ENCODE data around the gene CPD.
"Not testable (repeated sequence)": the region's sequence is repeated elsewhere in the genome, so short reads cannot be mapped to it uniquely, and the experiment has no call there.

Gene CPD

DNA sequence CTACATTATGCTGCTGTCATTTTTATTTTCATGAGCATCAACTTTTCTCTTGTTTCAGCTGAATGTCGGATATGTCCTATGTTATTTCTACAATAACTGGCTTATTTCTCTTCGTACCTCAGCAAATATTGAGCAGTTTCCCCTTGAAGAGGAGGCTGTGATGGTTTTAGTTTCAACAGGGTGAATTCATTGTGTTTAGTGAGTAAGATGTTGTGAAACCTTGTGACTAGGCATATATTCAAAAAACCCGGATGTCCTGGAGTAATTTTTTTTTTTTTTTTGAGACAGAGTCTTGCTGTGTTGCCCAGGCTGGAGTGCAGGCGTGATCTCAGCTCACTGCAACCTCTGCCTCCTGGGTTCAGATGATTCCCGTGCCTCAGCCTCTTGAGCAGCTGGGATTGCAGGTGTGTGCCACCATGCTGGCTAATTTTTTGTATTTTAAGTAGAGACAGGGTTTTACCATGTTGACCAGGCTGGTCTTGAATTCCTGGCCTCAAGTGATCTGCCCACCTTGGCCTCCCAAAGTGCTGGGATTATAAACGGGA lies 11.1 kb downstream of the CPD start:
- DNase-seq = no peak

DNA sequence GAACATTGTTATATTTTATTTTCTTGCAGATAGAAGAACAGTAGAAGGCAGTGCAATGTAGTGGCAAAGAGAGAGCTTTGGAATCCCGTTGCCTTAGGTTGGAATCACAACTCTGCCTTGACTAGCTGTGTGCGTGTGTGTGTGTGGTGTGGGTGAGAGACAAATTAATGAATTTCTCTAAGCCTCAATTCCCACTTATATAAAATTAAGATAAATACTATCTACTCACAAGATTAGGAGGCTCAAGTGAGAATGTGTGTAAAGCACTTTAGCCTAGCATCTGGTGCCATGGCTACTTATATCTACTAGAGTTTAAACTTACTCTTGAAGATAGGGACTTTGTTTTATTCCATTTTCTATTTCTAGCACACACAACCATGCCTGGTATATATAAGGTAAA lies 12.8 kb downstream of the CPD start:
- no peak for DNase-seq

DNA sequence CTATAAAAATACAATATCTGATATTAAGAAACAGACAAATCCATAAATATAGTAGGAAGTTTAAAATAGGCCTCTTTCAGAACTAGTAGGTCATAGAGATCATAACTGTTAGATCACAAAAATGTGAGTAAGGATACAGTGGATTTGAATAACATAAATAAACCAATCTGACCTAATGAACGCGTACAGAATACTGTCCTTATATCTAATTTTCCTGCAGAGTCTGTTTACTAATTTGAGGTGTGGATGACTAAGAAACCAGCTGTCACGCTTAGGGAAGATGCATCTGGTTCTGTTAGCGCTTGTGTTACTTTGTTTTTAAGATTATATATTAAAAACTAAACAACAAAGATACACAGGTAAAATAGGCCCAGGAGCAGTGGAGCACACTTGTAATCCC lies 14.8 kb downstream of the CPD start:
- no peak for DNase-seq

DNA sequence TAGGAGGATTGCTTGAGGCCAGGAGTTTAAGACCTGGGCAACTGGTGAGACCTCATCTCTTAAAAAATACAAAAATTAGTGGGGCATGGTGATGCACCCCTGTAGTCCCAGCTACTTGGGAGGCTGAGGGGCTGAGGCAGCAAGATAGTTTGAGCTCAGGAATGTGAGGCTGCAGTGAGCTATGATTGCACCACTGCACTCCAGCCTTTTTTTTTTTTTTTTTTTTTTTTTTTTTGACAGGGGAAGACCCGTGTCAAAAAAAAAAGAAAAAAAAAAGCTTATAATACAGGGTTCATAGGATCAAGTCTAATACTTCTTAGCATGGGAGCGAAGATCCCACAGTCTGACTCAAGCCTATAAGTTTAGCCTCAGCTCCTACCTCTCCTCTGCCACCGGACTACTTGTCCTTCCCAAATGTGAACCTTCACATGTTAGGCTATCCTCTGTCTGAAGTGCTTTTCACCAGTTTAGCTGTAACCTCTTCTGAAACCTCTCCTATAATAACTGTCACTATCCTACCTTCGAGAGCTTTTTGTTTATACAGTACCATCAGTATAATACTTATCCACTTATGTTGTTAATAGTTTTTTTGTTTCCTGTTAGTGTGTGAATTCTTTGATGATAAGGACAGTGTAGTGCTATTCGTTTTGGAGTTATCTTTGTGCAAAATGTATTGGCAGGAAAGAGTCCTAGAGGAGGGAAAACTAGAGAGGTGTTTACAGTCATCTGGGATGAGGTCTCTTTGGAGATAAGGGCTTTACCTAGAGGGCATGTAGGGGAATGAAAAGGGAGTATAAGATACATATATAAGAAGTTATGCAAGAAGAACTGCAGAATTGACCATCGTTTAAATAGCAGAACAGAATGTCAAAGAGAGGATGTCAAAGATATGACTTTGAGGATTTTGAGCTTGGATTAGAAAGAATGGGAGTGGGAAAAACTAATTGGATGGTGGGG lies 15.5 kb downstream of the CPD start:
- no peak for DNase-seq

DNA sequence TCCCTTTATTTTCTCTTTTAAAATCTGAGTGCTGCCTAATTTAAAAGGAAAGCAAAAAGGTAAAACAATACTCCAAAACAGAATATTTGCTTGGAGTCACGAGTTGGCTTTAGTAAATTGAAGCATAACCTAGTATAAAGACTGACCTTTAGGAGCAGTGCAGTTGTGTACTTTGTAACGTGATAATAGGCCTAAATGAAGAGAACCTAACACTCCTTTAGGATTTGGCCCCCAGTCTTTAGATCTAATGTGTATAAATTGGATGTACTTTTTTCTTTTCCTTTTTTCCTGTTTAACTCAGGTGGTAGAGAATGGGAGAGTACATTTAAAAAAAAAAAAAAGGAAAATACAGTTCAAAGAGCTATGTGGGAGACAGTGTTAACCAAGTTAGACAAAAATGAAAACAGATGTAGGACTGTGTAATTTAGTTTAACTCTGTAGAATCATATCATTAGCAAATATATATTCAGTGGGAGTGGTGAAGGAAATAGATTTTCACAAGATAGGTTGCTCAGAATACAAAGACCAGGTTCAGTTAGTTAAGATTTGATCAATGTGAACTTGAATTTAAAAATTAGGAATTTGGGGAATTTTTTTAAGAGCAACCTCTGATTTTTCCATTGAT lies 16.8 kb downstream of the CPD start:
- no peak for DNase-seq

DNA sequence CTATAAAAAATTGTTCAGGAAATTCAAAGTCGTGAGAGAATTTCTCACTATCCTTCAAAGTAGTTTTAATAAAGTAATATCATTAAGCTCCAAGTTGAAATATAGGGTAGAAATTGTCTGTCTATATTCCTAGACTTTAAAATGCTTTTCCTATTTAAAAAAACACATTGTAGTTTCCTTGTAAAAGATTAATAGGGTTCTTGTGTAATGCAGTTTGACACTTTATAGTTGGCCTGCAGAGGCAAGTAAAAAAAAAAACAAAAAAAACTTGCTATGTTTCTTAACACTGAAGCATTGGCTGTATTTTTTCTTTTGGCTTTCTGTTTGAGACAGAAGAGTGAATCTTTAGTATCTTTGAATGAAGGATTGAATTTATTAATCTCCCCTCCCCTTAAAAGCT lies 17.4 kb downstream of the CPD start:
- no peak for DNase-seq

DNA sequence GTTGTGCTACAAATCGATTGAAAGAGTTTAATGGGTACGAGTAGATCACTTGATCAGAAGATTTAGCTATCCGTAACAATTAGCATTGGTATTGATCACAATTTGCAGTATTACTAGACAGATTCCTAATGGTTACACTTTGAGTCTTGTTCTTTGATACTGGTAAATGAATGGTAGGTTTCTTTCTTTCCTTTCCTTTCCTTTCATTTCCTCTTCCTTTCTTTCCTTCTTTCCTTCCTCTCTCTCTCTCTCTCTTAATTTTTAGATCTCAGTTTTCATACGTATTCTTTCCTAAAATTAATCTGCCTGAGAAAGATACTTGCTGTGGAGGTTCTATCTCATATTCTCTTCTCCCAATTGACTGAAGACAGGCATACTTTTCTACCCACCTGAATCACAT lies 17.9 kb downstream of the CPD start:
- DNase-seq = no peak

DNA sequence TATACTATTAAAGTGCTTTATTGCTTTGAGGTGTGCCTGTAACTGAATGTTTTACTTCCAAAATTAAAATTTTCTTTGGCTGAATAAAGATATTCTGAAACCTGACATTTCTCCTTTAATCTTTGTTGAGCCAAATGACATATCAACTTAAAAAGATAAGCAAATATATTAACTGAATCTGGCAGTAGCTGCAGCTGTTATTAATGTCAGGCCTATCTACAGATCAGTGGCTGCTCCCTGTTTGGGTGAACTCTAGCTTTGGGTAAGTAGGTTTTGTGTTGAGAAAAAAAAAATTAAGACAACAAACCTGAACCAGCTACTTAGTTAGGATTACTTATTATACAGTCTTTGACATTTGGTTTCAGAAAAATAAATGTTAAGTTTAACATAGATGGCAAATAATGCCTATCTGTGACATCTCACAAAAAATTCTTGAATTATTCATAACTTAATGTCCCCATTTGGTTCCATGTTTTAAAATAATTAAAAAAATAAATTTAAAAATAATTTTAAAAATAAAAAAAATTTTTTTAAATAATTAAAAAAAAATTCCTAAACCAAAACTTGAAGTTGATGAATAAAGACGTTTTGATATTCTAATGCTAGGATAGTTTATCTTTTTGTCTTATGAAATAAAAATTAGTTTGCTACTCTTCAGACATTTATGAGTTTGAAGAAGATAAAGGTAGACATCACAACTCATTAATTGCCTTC lies 19.8 kb downstream of the CPD start:
- no peak for DNase-seq

DNA sequence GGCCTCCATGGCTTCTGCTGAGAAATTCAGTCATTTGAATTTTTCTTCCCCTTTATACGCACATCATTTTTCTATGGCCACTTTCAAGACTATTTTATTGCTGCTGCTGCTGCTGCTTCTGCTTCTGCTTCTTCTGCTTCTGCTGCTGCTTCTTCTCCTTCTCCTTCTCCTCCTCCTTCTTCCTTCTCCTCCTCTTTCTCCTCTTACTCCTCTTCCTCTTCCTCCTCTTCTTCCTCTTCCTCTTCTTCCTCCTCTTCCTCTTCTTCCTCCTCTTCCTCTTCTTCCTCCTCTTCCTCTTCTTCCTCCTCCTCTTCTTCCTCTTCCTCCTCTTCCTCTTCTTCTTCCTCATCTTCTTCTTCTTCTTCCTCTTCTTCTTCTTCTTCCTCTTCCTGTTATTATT lies 22.4 kb downstream of the CPD start:
- DNase-seq = no peak

DNA sequence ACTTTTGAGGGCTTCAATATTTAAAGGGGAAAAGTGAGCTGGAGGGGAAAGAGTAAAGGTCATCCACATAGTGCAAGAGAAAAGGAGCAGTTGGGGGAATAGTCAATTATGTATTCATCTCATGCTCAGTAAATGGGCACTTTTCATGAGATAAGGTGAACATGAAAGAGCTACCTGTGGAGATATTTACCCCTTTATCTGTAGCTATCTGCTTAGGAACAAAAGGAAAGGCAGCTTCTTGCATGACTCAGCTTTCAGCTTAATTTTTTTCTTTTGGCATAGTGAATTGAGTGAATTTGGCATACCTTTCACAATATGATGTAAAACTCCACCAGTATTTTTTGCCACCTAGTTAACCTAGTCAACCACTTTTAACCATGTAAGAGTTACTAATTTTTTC lies 26.4 kb downstream of the CPD start:
- no peak for DNase-seq

DNA sequence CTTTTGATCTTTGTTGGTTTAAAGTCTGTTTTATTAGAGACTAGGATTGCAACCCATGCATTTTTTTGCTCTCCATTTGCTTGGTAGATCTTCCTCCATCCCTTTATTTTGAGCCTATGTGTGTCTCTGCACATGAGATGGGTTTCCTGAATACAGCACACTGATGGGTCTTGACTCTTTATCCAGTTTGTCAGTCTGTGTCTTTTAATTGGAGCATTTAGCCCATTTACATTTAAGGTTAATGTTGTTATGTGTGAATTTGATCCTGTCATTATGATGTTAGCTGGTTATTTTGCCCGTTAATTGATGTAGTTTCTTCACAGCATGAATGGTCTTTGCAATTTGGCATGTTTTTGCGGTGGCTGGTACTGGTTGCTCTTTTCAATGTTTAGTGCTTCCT lies 31.9 kb downstream of the CPD start:
- DNase-seq = not testable (repeated sequence)

DNA sequence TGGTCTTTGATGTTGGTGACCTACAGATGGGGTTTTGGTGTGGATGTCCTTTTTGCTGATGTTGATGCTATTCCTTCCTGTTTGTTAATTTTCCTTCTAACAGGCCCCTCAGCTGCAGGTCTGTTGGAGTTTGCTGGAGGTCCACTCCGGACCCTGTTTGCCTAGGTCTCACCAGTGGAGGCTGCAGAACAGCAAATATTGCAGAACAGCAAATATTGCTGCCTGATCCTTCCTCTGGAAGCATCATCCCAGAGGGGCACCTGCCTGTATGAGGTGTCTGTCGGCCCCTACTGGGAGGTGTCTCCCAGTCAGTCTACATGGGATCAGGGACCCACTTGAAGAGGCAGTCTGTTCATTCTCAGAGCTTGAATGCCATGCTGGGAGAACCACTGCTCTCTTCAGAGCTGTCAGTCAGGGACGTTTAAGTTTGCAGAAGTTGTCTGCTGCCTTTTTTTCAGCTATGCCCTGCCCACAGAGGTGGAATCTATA lies 33.3 kb downstream of the CPD start:
- not testable (repeated sequence) for DNase-seq

DNA sequence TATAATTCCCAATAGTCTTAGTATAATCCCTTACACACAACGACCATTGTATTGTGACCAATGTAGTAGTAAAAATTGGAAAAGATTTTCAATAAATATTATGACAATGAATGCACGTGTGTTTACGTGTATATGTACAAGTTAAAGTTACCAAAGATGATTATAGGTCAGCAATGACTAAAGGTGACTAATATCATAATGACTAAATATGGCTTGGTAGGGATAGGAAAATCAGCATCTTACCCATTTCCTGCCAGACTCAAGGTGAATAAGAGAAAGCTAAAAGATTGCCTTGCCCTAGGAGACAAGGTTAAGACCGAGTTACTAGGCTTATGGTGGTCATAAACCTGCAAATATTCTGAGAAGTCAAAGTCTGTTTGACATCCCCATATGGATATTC lies 34.4 kb downstream of the CPD start:
- DNase-seq = no peak

DNA sequence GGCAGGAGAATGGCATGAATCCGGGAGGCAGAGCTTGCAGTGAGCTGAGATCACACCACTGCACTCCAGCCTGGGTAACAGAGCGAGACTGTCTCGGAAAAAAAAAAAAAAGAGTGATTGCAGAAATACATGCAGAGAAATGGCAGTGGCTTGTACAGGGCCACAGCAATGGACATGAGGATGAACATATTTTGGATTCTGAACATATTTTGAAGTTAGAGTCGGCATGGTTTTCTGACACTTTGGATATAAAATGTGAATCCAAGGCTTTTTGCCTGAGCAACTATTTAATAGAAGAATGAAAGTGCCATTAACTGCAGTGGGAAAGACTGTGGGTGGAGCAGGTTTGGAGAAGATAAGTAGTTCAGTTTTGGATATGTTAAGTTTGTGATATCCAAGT lies 35.8 kb downstream of the CPD start:
- no peak for DNase-seq

DNA sequence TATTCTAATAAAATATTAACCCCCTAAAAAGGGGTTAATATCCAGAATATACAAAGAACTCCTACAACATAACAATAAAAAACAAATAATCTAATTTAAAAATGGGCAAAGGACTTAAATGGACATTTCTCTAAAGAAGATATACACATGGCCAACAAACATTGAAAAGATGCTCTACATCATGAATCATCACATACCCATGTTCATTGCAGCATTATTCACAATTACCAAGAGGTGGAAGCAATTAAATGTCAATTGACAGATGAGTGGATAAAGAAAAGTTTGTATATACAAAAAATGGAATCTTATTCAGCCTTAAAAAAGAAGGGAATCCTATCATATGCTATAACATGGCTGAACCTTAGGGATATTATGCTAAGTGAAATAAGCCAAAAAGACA lies 36.8 kb downstream of the CPD start:
- DNase-seq = no peak

DNA sequence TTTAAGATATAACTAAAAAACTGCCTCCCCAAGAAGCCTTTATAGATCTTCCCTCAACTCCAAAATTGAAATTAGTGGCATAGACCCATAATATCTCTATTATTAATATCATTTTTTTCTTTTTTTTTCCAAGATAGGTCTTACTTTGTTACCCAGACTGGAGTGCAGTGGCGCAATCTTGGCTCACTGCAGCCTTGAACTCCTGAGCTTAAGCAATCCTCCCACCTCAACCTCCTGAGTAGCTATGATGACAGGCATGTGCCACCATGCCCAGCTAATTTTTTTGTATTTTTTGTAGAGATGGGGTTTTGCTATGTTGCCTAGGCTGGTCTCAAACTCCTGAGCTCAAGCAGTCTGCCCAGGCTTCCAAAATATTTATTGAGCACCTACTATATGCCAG lies 39.3 kb downstream of the CPD start:
- DNase-seq = not testable (repeated sequence)

DNA sequence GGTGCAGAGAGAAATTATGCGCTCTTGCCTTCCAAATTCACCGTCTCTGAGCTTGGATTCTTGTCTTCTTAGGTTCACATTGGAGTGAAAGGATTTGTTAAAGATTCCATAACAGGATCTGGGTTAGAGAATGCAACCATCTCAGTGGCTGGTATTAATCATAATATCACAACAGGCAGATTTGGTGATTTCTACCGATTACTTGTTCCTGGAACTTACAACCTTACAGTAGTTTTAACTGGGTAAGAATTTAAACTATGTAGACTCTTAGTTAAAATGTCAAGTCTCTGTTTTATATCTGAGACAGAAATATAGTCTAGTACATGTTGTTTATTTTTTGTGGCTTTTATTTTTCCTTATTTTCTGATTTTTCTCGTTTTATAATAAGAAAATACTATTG lies 42.9 kb downstream of the CPD start:
- DNase-seq = no peak

DNA sequence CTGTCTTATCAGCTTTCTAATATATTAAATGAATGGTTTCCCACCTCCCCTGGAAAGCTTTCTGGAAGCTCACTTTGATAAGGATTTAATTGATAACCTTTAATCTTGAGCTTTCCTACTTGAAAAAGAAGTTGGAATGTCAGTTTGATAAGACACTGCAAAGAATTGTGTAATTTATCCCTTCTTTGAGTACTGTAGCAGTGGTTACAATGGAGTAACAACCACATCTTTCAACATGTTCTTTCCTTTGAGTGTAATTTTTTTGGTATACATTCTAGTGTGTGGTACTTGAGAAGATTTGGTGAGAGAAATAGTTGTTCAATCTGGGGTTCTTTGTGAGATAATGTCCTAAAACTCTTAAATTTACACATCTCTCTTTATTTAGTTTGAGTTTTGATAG lies 43.4 kb downstream of the CPD start:
- DNase-seq = no peak

DNA sequence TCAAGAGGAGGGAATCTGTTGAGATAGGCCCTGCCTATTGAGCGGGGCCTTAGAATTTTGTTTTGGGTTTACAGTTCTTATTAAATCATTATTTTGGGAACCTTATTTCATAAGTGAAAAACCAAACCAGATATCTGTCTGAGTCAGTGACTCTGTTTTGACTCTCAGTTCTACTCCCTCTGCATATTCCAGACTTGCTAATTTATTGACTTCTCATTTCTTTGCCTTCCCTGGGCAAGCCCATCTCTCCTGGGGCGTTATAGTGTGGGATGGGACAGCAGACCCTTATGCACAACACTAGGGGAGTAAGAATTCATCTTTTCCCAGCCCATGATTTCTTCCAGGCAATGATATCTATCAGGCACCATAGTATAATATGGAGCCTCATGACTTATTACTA lies 45.7 kb downstream of the CPD start:
- no peak for DNase-seq

DNA sequence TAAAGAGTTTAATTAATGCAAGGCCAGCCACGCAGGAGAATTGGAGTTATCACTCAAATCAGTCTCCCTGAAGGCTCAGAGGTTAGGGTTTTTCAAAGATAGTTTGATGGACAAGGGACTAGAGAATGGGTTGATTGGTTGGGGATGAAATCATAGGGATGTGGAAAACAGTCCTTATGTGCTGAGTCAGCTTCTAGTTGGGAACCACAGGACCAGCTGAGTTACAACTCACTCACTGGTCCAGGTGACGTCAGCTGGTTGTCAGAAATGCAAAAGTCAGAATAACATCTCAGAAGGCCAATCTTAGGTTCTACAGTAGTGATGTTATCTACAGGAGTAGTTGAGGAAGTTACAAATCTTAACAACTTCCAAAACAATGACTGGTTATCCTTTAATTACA lies 47.6 kb downstream of the CPD start:
- DNase-seq = no peak

DNA sequence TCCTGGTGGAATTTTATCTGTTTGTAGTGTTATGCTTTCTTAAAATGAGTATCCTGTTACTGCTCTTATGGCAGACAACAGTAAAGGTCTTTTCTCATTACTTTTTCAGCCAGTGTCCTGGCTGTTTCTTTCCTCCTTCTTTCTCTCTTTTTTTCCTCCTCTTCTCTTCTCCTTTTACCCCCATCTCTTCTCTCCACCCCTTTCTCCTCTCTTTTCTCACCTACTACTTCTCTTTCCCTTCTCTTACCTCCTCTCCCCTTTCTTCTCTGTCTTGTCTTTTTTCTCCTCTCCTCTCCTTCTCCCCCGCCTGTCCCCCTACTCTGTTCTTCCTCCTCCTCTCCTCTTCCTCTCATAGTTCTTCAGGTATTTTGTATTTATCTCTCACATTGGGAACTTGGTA lies 48.9 kb downstream of the CPD start:
- no peak for DNase-seq

DNA sequence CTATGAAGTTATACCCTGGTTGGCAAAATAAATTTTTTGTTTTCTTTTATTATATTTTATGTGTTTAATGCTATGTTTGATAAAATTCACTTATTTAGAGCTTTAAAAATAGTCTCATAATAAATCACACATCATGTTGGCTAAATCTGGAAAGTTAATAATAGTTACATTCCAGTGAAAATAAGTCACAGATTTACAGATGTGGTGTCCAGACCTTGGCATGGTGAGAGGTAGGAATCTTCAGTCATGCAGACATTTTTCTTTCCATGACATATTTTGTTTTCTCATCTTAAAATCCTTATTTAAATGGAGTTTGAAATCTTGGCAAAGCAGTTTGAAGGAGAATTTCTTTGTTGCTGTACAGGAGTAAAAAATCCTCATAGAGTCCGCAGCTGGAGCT lies 50.4 kb downstream of the CPD start:
- no peak for DNase-seq

DNA sequence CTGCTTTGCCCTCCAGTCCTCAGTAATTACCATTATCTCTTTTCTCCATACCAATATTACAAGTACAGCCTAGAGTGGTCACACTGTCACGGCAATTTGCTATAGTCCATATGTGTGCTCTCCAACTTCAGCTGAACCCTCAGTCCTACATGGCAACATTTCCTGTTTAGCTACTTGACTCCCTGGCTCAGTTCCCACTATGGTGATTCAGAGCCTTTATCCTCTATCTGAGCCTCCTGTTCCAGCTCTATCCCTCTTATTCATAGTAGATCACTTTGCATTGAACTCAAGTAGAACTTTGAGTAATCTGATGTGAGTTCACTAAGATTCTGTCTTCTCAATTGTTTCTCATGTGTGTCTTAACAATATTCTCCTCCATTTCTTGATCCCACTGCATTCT lies 54.8 kb downstream of the CPD start:
- no peak for DNase-seq

DNA sequence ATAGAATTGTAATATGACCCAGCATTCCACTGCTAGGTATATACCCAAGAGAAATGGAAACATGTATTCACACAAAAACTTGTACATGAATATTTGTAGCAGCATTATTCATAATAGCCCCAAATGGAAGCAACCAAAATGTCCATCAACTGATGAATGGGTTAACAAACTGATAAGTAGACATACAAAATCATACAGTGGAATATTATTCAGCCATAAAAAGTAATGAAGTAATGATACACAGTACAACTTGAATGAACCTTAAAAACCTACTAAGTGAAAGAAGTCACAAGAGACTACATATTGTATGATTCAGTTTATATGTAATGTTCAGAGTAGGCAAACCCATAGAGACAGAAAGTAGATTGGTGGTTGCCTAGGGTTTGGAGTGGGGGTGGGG lies 58.0 kb downstream of the CPD start:
- DNase-seq = no peak

Measured in activated CD4-positive, CD25-positive, alpha-beta regulatory T cell (primary cell).